Measurements from ENCODE around the gene SCAPER.

DNA sequence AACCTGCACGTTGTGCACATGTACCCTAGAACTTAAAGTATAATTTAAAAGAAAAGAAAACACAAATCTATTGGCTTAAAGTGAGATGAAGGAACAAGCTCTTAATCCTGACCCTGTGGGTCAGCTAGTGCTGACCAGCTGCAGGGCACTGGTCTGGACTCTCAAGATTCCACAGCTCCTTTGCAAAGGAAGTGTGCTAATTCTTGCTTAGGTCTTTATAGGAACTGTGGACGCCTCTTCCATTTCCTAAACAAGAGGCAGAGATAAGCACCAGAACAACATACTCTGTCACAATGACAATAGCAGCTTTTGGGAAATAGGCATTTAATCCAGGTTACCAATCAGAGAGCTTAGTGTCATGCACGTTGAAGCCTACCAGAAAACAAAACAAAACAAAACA is 402.5 kb downstream of the SCAPER start:
- TF ChIP-seq POLR2AphosphoS5 (IDR thresholded peaks at IDR 0.05): no peak
- no peak for TF ChIP-seq POLR2A (IDR thresholded peaks at IDR 0.05)
- TF ChIP-seq, protein P1, sequence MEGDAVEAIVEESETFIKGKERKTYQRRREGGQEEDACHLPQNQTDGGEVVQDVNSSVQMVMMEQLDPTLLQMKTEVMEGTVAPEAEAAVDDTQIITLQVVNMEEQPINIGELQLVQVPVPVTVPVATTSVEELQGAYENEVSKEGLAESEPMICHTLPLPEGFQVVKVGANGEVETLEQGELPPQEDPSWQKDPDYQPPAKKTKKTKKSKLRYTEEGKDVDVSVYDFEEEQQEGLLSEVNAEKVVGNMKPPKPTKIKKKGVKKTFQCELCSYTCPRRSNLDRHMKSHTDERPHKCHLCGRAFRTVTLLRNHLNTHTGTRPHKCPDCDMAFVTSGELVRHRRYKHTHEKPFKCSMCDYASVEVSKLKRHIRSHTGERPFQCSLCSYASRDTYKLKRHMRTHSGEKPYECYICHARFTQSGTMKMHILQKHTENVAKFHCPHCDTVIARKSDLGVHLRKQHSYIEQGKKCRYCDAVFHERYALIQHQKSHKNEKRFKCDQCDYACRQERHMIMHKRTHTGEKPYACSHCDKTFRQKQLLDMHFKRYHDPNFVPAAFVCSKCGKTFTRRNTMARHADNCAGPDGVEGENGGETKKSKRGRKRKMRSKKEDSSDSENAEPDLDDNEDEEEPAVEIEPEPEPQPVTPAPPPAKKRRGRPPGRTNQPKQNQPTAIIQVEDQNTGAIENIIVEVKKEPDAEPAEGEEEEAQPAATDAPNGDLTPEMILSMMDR (IDR thresholded peaks at IDR 0.05): no peak

Measured in breast epithelium (tissue), 3 donors.